PC-9 (cell line): ENCODE measurements around the gene YIPF5.

Experiments used
- EZH2 ChIP-seq: fragments of 200-600 bp; sonication (generic); IDR thresholded peaks from 2 replicates; pipeline ENCODE4 v1.8.0; 2017; ENCODE audit warnings: antibody characterized with exemption, low read depth
- TF ChIP-seq, protein P1 (sequence below): fragments of 200-600 bp; sonication (generic); conservative IDR thresholded peaks from 2 replicates; pipeline ENCODE4 v1.6.1; 2017; ENCODE audit warnings: mixed run types, antibody characterized with exemption, mild to moderate bottlenecking, moderate library complexity

DNA sequence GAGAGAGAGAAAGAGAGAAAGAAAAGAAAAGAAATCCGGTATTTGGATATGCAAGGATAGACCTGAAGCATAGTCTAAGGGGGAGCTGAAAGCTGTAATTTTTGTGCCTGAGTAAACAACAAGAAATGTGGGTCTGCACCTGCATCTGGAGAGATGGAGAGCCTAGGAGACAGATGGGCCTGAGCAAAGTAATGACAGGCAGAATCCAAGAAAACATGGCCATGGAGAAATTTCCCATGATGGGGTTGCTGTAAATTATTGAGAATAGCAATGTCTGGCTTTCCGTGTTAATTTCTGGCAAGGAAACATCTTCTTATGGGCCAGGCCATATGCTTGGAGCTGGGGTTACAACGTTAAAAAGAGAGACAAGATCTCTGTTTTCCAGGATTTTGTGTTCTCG, 40.2 kb downstream of the YIPF5 start:
- TF ChIP-seq, protein P1, sequence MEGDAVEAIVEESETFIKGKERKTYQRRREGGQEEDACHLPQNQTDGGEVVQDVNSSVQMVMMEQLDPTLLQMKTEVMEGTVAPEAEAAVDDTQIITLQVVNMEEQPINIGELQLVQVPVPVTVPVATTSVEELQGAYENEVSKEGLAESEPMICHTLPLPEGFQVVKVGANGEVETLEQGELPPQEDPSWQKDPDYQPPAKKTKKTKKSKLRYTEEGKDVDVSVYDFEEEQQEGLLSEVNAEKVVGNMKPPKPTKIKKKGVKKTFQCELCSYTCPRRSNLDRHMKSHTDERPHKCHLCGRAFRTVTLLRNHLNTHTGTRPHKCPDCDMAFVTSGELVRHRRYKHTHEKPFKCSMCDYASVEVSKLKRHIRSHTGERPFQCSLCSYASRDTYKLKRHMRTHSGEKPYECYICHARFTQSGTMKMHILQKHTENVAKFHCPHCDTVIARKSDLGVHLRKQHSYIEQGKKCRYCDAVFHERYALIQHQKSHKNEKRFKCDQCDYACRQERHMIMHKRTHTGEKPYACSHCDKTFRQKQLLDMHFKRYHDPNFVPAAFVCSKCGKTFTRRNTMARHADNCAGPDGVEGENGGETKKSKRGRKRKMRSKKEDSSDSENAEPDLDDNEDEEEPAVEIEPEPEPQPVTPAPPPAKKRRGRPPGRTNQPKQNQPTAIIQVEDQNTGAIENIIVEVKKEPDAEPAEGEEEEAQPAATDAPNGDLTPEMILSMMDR, result no peak
- TF ChIP-seq EZH2, result no peak
